ENCODE data around the gene RILPL1.

GRCh38 chr12:123427036-123427769 is 106.3 kb downstream of the RILPL1 start:
- TF ChIP-seq GATA3 (IDR thresholded peaks at IDR 0.05; ENCODE audit: low read depth, low read length) (no peak), GATA2 (IDR thresholded peaks at IDR 0.05; ENCODE audit: low read depth, low read length) (no peak)

Measured in SH-SY5Y (cell line).